ENCODE measurements around the gene HDAC4. TPM values are rescaled to one million over a fixed set of nuclear protein-coding genes. Genes with fewer than 3 reads are reported as not detected.
A peak's percentile ranks its signal among the peaks of the same experiment; 100 is the strongest.
"Not testable (repeated sequence)": the region's sequence is repeated elsewhere in the genome, so short reads cannot be mapped to it uniquely, and the experiment has no call there.

The HDAC4 gene
- 100 to 1,000 TPM in 1 of 4 donors, 10 to 100 TPM in 3; 30.2 to 103 (median 51.7) TPM for total RNA-seq

- no peak for DNase-seq (ENCODE audit: low spot score)
- ATAC-seq (ENCODE audit: low FRiP score), result peak; percentile 2
- no peak for TF ChIP-seq CTCF (IDR thresholded peaks at IDR 0.05)
These were observed at the start of gene HDAC4 for GRCh38 chr2:239400596-239401066. Gene HDAC4, minus strand, starts transcription at chr2:239401020. Its CDS starts 48,321 bp downstream, at chr2:239352699.

DNA sequence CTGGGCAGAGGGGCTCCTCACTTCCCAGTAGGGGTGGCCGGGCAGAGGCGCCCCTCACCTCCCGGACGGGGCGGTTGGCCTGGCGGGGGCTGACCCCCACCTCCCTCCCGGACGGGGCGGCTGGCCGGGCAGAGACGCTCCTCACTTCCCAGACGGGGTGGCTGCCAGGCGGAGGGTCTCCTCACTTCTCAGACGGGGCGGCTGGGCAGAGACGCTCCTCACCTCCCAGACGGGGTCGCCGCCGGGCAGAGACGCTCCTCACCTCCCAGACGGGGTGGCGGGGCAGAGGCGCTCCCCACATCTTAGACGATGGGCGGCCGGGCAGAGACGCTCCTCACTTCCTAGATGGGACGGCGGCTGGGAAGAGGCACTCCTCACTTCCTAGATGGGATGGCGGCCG, 48.6 kb upstream of the HDAC4 start:
- ATAC-seq (ENCODE audit: low FRiP score); DNase-seq (ENCODE audit: low spot score): not testable (repeated sequence)

DNA sequence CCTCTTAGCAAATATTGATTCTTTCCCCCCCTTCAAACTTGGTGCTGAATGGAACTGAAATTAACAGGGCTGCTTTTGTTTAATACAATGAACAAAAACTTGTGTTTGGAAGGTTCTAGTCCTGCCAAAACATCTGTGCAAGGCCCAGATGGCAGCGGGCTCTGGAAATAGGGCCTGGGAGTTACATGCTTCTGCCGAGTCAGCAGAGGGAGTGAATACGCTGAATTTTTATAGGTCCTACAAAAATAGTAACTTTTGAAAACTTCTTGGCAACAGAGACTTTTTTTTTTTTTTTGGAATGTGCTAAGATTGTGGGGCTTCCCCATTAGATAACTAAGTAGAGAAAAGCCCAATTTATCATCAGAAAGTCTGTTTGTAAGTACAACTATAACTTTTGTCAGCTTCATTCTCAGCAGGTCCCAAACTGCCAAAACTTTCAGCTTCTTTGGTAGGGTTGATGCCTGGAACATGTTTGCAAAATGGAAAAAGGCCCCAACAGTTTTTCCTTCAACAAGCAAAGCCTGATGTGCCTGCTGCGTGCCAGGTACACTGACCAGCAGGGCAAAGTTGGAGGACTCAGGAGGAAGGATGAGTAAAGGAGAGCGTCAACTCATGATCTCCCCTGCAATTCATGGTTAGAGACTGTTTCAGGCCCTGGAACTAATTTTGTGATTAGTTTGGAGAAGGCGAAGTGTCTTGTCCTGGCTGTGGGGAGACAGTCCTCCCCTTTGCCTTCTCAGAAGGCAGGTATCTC, 45.1 kb upstream of the HDAC4 start:
- TF ChIP-seq CTCF (IDR thresholded peaks at IDR 0.05), result no peak
- ATAC-seq (ENCODE audit: low FRiP score) (peak; percentile 30), DNase-seq (ENCODE audit: low spot score) (no peak)

DNA sequence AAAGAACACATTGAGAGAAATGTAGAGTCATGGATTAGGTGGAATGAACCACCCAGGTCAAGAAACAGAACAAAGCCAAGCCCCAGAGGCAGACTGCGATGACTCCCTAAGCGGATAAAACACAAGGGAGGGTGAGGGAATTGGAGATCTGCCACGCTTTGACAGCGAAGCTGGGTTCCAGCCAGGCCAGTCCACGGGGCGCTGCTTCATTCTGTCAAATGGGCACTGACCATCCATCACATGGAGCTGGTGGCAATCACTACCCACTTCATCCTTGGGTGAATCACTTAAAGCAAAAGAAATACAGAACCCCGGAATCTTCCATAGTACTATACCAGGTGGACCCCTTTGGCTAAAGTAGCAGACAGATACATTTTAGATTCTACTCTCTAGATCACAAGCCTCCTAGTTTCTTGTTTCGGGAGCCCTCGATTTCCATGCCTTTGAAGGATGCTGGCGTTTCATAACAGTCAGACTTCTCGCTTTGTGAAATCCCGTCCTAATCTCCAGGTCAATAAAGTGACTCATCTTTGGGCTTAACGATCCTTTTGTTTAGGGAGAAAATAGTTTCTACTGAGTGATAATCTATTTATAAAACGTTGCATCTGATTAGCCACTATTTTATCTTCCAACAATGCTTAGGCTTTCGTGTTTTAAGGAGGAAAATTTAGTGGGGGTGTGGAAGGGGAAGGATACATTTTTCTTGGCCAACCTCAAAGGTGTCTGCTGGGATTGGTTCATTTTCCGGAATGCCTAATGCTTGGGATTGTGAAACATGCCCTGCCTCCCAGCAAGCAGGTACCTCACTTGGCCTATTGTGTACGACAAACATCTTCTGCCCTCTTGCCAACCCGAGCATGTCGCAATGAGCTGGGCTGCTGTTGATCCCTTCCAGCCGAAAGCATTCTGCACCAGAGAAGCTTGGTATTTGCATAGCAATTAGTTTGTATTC, 44.1 kb upstream of the HDAC4 start:
- no peak for DNase-seq (ENCODE audit: low spot score)
- peak; percentile 45 for ATAC-seq (ENCODE audit: low FRiP score)
- TF ChIP-seq CTCF (IDR thresholded peaks at IDR 0.05), result no peak

GRCh38 chr2:239443666-239444567, 43.1 kb upstream of the HDAC4 start:
- no peak for TF ChIP-seq CTCF (IDR thresholded peaks at IDR 0.05)
- peak; percentile 45 for DNase-seq (ENCODE audit: low spot score)
- peak; percentile 88 for ATAC-seq (ENCODE audit: low FRiP score)

- DNase-seq (ENCODE audit: low spot score), result no peak
- no peak for TF ChIP-seq CTCF (IDR thresholded peaks at IDR 0.05)
- no peak for ATAC-seq (ENCODE audit: low FRiP score)
These were observed 42.3 kb upstream of the HDAC4 start for GRCh38 chr2:239443102-239443620.
